ENCODE measurements around the gene ITGA3.

DNA sequence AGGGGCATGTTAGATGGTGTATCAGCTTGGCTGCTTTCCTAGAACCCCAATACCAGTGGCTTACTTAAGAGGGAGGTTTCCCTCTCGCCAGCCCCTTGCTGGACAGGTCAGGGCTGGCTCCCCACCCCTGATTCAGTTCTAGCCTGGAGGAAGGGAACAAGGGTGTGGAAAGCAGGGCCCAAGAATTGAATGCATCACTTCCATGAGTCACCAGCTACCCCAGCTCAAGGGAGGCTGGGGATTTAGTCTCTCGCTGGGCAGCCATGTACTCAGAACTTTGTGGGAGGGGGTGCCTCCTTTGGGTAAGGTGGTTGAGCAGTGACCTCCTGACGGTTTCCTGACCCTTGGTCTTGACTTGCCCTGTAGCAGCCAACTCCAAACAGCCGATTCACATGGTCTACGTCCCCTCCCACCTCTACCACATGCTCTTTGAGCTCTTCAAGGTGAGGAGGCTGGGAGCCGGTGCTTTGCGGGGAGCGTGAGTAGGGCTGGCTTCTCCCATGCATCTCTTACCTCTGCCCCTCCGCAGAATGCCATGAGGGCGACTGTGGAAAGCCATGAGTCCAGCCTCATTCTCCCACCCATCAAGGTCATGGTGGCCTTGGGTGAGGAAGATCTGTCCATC is 52.0 kb downstream of the ITGA3 start:
- TF ChIP-seq, protein P1, sequence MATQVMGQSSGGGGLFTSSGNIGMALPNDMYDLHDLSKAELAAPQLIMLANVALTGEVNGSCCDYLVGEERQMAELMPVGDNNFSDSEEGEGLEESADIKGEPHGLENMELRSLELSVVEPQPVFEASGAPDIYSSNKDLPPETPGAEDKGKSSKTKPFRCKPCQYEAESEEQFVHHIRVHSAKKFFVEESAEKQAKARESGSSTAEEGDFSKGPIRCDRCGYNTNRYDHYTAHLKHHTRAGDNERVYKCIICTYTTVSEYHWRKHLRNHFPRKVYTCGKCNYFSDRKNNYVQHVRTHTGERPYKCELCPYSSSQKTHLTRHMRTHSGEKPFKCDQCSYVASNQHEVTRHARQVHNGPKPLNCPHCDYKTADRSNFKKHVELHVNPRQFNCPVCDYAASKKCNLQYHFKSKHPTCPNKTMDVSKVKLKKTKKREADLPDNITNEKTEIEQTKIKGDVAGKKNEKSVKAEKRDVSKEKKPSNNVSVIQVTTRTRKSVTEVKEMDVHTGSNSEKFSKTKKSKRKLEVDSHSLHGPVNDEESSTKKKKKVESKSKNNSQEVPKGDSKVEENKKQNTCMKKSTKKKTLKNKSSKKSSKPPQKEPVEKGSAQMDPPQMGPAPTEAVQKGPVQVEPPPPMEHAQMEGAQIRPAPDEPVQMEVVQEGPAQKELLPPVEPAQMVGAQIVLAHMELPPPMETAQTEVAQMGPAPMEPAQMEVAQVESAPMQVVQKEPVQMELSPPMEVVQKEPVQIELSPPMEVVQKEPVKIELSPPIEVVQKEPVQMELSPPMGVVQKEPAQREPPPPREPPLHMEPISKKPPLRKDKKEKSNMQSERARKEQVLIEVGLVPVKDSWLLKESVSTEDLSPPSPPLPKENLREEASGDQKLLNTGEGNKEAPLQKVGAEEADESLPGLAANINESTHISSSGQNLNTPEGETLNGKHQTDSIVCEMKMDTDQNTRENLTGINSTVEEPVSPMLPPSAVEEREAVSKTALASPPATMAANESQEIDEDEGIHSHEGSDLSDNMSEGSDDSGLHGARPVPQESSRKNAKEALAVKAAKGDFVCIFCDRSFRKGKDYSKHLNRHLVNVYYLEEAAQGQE (IDR thresholded peaks at IDR 0.05; ENCODE audit: low read depth) = no peak
- TF ChIP-seq EGR1 (IDR thresholded peaks at IDR 0.05) (no peak), CEBPB (IDR thresholded peaks at IDR 0.05) (no peak), TAF1 (IDR thresholded peaks at IDR 0.05; ENCODE audit: low read depth) (no peak), EP300 (IDR thresholded peaks at IDR 0.05; ENCODE audit: borderline replicate concordance) (no peak), YY1 (IDR thresholded peaks at IDR 0.05; ENCODE audit: low read depth) (no peak), FOXM1 (IDR thresholded peaks at IDR 0.05; ENCODE audit: borderline replicate concordance, low read depth) (no peak), RAD21 (IDR thresholded peaks at IDR 0.05; ENCODE audit: low read depth) (no peak), TEAD4 (IDR thresholded peaks at IDR 0.05) (no peak), ZBTB7A (IDR thresholded peaks at IDR 0.05; ENCODE audit: low read depth) (no peak), CREB1 (IDR thresholded peaks at IDR 0.05; ENCODE audit: low read depth) (no peak), NFIC (IDR thresholded peaks at IDR 0.05) (no peak)
- TF ChIP-seq, protein P2, sequence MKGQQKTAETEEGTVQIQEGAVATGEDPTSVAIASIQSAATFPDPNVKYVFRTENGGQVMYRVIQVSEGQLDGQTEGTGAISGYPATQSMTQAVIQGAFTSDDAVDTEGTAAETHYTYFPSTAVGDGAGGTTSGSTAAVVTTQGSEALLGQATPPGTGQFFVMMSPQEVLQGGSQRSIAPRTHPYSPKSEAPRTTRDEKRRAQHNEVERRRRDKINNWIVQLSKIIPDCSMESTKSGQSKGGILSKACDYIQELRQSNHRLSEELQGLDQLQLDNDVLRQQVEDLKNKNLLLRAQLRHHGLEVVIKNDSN (IDR thresholded peaks at IDR 0.05) = no peak
- TF ChIP-seq, protein P3, sequence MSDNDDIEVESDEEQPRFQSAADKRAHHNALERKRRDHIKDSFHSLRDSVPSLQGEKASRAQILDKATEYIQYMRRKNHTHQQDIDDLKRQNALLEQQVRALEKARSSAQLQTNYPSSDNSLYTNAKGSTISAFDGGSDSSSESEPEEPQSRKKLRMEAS (IDR thresholded peaks at IDR 0.05) = no peak
